ENCODE data around the gene CCNQ.

Gene CCNQ

DNA sequence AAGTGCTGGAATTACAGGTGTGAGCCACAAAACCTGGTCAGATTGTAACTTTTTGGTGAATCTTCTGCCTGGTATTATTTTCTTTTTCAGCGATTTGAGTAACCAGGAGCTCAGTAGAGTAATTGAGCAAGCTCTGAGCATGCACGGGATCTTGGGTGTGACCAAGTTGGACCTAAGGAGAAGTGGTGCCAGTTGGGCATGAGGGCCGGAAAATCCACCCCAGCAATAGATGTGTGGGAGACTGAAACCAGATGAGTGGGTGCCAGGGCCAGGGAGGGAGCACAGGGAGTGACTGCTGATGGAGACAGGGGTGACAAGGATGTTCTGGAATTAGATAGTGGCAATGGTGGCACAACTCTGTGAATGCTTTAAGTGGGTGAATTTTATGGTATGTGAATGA lies 3.7 kb upstream of the CCNQ start:
- Histone ChIP-seq H3K36me3 (ENCODE audit: control insufficient read depth, insufficient read depth, low read length) (no peaks in the 10 kb centered on the region), H3K27ac (ENCODE audit: low read depth, low read length) (no peak overlapping the region), H3K9me3 (ENCODE audit: control insufficient read depth, insufficient read depth, low read length) (peaks cover 31% of the 10 kb centered on the region), H3K9ac (ENCODE audit: low read depth, low read length) (no peak overlapping the region), H3K27me3 (ENCODE audit: control insufficient read depth, insufficient read depth, low read length) (peaks cover 6% of the 10 kb centered on the region; the same call in 1 of the 2 replicates), H3K4me3 (ENCODE audit: low read depth, low read length) (no peak overlapping the region), H3K4me1 (ENCODE audit: control insufficient read depth, insufficient read depth, low read length) (no peaks in the 10 kb centered on the region)

DNA sequence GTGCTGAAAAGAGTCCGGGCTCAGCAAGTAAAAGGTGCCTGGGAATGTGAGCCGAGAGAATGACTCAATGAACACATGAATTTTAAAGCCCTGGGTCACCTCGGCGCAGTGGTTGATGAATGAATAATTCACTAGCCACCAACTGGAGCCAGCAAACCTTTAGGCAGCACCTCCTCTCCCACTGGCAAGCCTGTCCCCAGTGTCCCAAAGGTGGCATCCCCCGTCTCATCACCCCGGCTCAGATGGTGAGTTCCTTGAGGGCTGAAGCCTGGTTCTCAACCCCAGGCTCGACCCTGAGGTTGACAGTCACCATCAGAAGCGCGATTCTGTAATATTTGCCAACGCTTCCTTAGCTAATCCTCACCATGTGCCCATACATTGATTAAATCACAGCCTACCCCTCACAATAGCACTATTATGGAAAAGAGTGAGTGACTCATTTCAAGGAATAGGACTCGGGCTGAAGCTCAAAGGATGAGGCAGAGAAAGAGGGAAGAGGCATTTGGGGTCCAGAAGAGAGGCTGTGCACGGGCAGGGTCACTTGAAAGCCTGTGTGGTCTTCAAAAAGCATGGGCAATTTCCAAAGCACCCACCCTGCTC lies 2.7 kb upstream of the CCNQ start:
- no peak overlapping the region for H3K27ac ChIP-seq (ENCODE audit: low read depth, low read length)
- H3K4me3 ChIP-seq (ENCODE audit: low read depth, low read length), result no peak overlapping the region
- H3K27me3 ChIP-seq (ENCODE audit: control insufficient read depth, insufficient read depth, low read length), result peaks cover 3% of the 10 kb centered on the region; the same call in 1 of the 2 replicates
- H3K9ac ChIP-seq (ENCODE audit: low read depth, low read length), result no peak overlapping the region
- no peaks in the 10 kb centered on the region for H3K4me1 ChIP-seq (ENCODE audit: control insufficient read depth, insufficient read depth, low read length)
- no peaks in the 10 kb centered on the region for H3K36me3 ChIP-seq (ENCODE audit: control insufficient read depth, insufficient read depth, low read length)
- H3K9me3 ChIP-seq (ENCODE audit: control insufficient read depth, insufficient read depth, low read length), result peaks cover 37% of the 10 kb centered on the region

DNA sequence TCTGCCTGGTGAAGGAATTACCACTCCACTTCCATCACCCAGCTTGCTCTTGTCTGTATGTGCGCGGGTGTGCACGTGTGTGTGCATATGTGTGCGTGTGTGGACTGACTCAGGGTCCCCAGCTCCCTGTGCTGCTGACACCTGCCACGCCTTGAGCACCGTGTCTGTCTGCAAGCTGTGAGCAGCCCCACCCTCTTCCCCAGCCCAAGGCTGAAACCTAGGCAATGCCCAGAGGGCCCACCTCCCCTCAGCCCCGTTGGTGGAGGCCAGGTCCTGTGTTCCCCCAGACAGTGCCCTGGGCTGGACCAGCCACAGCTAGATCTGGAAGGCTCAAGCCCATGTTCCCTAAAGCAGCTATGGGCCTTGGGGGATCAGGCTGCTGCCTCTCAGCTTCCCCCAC lies 2.0 kb upstream of the CCNQ start:
- Histone ChIP-seq H3K9ac (ENCODE audit: low read depth, low read length) (no peak overlapping the region), H3K36me3 (ENCODE audit: control insufficient read depth, insufficient read depth, low read length) (no peaks in the 10 kb centered on the region), H3K27me3 (ENCODE audit: control insufficient read depth, insufficient read depth, low read length) (peaks cover 3% of the 10 kb centered on the region; the same call in 1 of the 2 replicates), H3K9me3 (ENCODE audit: control insufficient read depth, insufficient read depth, low read length) (peaks cover 38% of the 10 kb centered on the region), H3K27ac (ENCODE audit: low read depth, low read length) (no peak overlapping the region), H3K4me3 (ENCODE audit: low read depth, low read length) (no peak overlapping the region), H3K4me1 (ENCODE audit: control insufficient read depth, insufficient read depth, low read length) (no peaks in the 10 kb centered on the region)

DNA sequence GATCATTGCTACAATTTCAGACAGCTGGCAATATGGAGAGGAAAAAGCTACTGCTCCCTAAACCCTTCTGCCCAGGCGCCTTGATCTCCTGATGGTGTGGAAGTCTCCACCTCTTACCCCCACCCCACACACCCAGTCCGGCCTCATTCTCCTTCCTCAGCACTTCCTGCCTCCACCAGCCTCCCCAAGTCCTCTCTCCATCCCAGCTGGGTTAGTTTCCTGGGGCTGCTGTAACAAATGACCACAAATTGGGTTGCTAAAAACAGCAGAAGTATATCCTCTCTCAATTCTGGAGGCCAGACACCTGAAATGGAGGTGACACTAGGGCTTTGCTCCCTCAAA lies 1.1 kb upstream of the CCNQ start:
- no peak overlapping the region for H3K27ac ChIP-seq (ENCODE audit: low read depth, low read length)
- no peaks in the 10 kb centered on the region for H3K4me1 ChIP-seq (ENCODE audit: control insufficient read depth, insufficient read depth, low read length)
- H3K27me3 ChIP-seq (ENCODE audit: control insufficient read depth, insufficient read depth, low read length), result peaks cover 3% of the 10 kb centered on the region; the same call in 1 of the 2 replicates
- no peak overlapping the region for H3K9ac ChIP-seq (ENCODE audit: low read depth, low read length)
- peaks cover 38% of the 10 kb centered on the region for H3K9me3 ChIP-seq (ENCODE audit: control insufficient read depth, insufficient read depth, low read length)
- no peaks in the 10 kb centered on the region for H3K36me3 ChIP-seq (ENCODE audit: control insufficient read depth, insufficient read depth, low read length)
- H3K4me3 ChIP-seq (ENCODE audit: low read depth, low read length), result peak overlapping the region; percentile 73

DNA sequence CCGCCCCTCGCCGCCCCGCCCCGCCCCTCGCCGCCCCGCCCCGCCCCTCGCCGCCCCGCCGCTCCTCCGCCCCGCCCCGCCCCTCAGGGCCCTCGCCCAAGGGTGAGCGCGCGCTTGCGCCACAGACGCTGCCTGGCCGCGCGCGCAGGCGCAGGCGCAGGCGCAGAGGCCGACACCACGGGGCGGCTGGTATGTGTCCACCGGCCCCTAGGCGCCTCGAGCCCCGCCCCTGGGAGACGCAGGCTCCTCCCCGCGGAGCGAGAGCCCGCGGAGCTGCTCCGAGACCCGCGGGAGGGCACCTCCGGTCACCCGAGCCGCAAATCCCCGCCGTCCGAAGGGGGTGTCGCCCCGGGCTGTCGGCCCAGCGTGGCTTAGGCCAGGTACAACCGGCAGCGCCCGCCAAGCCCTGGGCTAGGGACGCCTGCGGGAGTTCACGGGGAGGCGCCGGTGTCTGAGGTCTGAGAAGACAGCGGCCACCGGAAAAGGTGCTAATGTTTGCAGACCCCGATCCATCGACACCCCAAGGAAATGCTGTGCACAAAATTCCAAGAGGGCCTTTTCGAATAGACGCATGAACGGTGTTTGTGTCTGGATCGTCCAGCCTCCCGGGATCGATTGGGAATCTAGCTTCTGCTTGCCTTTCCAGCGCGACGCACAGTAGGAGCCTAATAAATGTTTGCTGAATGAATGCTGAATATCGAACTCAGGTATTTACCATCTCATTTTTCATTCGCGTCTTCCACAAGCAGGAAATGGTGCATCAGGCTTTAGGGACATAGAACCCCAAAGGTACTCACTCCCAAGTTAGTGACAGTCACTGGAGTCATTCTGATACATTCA lies 473 bp upstream of the CCNQ start:
- peaks cover 3% of the 10 kb centered on the region; the same call in 1 of the 2 replicates for H3K27me3 ChIP-seq (ENCODE audit: control insufficient read depth, insufficient read depth, low read length)
- H3K9me3 ChIP-seq (ENCODE audit: control insufficient read depth, insufficient read depth, low read length), result peaks cover 36% of the 10 kb centered on the region
- H3K4me1 ChIP-seq (ENCODE audit: control insufficient read depth, insufficient read depth, low read length), result no peaks in the 10 kb centered on the region
- no peaks in the 10 kb centered on the region for H3K36me3 ChIP-seq (ENCODE audit: control insufficient read depth, insufficient read depth, low read length)
- peak overlapping the region; percentile 48 for H3K9ac ChIP-seq (ENCODE audit: low read depth, low read length)
- H3K27ac ChIP-seq (ENCODE audit: low read depth, low read length), result no peak overlapping the region
- H3K4me3 ChIP-seq (ENCODE audit: low read depth, low read length), result peak overlapping the region; percentile 73

DNA sequence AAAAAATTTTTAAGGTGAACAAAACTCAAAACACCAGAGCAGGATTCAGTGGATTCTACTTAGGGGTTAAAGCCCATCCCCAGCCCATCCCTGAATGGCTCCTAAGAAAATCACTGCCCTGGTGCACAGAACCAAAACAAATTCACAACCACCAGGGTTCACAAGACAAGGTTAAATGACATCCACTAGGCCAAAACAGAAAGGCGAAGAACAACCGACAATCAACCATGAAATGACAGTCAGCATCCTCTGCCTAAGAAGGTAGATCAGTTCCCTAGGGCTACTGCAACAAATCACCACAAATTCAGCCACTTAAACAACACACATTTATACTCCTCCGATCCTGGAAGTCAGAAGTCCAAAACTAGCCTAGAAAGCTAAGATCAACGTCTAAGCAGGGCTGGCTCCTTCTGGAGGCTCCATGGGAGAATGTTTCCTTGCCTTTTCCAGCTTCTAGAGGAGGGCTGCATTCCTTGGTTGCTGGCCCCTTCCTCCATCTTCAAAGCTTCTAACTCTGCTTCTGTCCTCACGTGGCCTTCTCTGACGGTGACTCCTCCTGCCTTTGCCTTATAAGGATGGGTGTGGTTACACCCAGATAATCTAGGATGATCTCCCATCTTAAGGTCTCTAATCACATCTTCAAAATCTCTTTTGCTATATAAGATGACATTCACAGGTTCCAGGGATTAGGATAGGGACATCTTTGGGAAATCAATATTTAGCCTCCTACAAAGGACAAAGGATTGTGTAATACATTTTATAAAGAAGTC lies 1.8 kb downstream of the CCNQ start:
- no peak overlapping the region for H3K9ac ChIP-seq (ENCODE audit: low read depth, low read length)
- peaks cover 3% of the 10 kb centered on the region; the same call in 1 of the 2 replicates for H3K27me3 ChIP-seq (ENCODE audit: control insufficient read depth, insufficient read depth, low read length)
- peaks cover 40% of the 10 kb centered on the region for H3K9me3 ChIP-seq (ENCODE audit: control insufficient read depth, insufficient read depth, low read length)
- no peak overlapping the region for H3K4me3 ChIP-seq (ENCODE audit: low read depth, low read length)
- H3K36me3 ChIP-seq (ENCODE audit: control insufficient read depth, insufficient read depth, low read length), result peaks cover 17% of the 10 kb centered on the region
- no peaks in the 10 kb centered on the region for H3K4me1 ChIP-seq (ENCODE audit: control insufficient read depth, insufficient read depth, low read length)
- no peak overlapping the region for H3K27ac ChIP-seq (ENCODE audit: low read depth, low read length)

DNA sequence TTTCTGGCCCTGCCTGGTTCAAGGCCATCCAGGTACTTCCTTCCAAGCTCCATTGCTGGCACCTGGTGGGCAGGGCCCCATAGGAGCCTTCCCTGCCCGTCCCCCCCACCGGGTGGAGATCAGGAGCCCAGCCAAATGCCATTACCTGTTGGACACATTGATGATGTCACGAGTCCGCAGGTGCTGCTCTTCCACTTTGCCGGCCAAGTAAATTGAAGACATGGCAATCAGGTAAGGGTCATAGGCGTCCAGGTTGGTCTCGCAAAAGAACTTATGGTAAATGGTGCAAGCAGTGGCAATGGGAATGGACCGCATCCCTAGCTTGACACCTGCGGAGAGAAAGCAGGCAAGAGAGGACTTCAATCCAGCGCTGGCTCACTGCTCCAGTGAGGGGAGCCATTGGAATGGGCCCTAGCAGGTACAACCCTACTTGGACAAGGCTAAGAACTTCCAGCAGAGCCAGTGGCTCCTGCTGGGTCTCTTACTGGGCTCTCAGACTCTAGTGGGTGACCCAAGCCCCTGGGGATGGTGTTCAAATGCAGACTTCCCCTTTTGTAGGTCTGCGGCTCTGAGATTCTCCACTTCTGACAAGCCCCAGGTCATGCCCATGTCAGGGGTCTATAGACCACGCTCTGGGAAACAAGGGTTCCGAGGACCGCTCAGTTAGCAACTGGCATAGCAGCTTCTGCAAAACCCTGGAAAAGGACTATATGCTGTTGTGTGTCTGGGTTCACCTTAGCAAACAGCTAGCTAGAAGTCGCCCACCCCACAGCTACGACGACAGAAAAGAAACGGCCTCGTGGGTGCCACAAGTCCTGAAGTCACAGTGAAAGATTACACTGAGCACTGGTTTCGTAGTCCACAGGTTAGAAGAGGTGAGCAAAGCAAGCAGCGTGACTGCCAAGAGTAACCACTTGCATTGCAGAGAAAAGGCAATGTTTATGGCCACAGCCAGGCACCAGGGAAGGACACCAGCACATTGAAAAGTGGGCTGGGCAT lies 2.8 kb downstream of the CCNQ start:
- Histone ChIP-seq H3K9ac (ENCODE audit: low read depth, low read length) (no peak overlapping the region), H3K36me3 (ENCODE audit: control insufficient read depth, insufficient read depth, low read length) (peaks cover 17% of the 10 kb centered on the region), H3K9me3 (ENCODE audit: control insufficient read depth, insufficient read depth, low read length) (peaks cover 40% of the 10 kb centered on the region), H3K4me3 (ENCODE audit: low read depth, low read length) (no peak overlapping the region), H3K4me1 (ENCODE audit: control insufficient read depth, insufficient read depth, low read length) (no peaks in the 10 kb centered on the region), H3K27ac (ENCODE audit: low read depth, low read length) (no peak overlapping the region), H3K27me3 (ENCODE audit: control insufficient read depth, insufficient read depth, low read length) (peaks cover 3% of the 10 kb centered on the region; the same call in 1 of the 2 replicates)

DNA sequence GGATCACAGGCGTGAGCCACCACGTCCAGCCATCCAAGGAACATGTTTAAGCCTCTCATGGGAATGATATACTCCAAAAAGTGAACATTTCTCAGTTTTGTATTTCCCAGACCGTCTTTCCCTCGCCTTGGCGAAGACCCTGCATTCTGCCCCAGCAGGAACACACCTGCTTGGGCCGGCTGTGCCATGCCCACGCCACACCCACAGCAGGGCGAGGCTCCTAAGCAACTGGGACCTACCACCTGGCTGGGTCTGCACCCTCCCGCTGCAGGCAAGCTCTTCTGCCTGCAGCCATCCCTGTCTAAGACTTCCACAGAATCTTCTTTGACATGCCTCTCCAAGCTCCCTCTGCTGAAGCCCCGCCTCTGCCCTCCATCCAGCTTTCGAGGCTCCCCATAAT lies 3.6 kb downstream of the CCNQ start:
- Histone ChIP-seq H3K4me3 (ENCODE audit: low read depth, low read length) (no peak overlapping the region), H3K9ac (ENCODE audit: low read depth, low read length) (no peak overlapping the region), H3K27ac (ENCODE audit: low read depth, low read length) (no peak overlapping the region), H3K4me1 (ENCODE audit: control insufficient read depth, insufficient read depth, low read length) (no peaks in the 10 kb centered on the region), H3K27me3 (ENCODE audit: control insufficient read depth, insufficient read depth, low read length) (peaks cover 3% of the 10 kb centered on the region; the same call in 1 of the 2 replicates), H3K9me3 (ENCODE audit: control insufficient read depth, insufficient read depth, low read length) (peaks cover 45% of the 10 kb centered on the region; the same call in 1 of the 2 replicates), H3K36me3 (ENCODE audit: control insufficient read depth, insufficient read depth, low read length) (peaks cover 19% of the 10 kb centered on the region)

DNA sequence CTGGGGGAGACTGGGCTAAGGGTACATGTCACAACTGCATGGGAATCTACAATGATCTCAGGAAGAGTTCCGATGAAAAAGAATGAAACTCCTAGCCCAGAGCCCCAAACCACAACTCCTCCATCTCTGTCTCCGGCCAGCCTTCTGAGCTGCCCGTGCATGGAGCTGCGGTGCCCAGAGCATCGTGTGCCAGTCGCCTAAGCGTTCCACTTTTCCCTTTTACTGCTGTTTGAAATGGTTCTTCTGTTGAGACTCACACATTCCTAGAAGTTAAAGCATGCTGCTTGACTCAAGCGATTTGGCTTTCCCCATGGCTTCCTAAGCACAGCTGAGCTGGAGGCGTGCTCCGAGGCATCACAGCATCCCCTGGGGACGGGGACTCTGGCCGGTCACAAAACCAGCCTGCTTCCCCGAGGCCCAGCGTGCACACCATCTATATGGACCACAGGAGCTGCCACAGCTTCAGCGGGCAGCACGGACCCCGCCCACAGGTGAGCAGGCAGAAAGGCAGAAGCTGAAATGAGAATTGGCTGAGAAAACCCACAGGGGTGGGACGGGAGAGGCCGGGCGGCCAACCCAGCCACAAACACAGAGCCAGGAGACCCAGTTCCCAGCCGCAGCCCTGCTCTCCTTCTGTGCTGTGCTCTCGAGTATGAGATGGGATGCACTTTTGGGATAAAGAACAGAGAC lies 5.0 kb downstream of the CCNQ start:
- Histone ChIP-seq H3K9me3 (ENCODE audit: control insufficient read depth, insufficient read depth, low read length) (peaks cover 45% of the 10 kb centered on the region; the same call in 1 of the 2 replicates), H3K27ac (ENCODE audit: low read depth, low read length) (no peak overlapping the region), H3K4me3 (ENCODE audit: low read depth, low read length) (no peak overlapping the region), H3K36me3 (ENCODE audit: control insufficient read depth, insufficient read depth, low read length) (peaks cover 19% of the 10 kb centered on the region), H3K9ac (ENCODE audit: low read depth, low read length) (no peak overlapping the region), H3K4me1 (ENCODE audit: control insufficient read depth, insufficient read depth, low read length) (no peaks in the 10 kb centered on the region), H3K27me3 (ENCODE audit: control insufficient read depth, insufficient read depth, low read length) (no peaks in the 10 kb centered on the region)
